HG02885 (cell line): ENCODE results near the gene SYNGR1.
"Not testable (repeated sequence)": the region's sequence is repeated elsewhere in the genome, so short reads cannot be mapped to it uniquely, and the experiment has no call there.

Experiments used
- ATAC-seq: cut with Tn5 transposase; IDR thresholded peaks from one replicate; pipeline ENCODE4 v1.9.1; 2021; ENCODE audit warnings: mild to moderate bottlenecking; ENCODE audit not compliant: unreplicated experiment, poor library complexity

SYNGR1 gene

DNA sequence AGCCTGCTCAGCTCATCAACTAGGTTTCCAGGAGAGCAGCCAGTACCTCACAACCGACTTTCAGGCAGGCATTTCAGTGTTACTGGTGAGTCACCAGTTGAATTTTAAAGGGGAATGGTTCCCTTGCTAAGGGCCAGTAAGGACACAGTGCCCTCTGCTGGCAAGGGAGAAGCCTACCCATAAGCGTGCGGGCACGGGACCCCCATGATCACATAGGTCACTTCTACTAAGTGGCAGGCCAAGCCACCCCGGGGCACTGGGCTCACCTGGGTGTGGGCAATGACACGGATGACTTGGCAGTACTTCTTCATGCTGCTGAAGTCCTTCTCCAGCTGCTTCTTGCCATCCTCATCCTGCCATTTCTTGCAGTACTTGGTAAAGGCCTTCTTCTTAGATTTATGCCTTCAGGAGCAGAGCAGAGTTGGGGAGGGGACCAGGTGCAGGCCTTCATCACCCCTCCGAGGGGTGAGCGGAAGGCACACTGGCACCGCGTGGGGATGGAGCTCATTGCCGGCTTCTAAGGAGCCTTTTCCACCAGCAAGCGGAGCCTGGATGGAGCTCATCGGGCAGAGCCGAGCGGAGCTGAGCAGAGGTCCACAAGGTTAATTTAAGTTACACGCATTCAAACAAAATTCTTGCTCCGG is 33.2 kb upstream of the SYNGR1 start:
- ATAC-seq = no peak

DNA sequence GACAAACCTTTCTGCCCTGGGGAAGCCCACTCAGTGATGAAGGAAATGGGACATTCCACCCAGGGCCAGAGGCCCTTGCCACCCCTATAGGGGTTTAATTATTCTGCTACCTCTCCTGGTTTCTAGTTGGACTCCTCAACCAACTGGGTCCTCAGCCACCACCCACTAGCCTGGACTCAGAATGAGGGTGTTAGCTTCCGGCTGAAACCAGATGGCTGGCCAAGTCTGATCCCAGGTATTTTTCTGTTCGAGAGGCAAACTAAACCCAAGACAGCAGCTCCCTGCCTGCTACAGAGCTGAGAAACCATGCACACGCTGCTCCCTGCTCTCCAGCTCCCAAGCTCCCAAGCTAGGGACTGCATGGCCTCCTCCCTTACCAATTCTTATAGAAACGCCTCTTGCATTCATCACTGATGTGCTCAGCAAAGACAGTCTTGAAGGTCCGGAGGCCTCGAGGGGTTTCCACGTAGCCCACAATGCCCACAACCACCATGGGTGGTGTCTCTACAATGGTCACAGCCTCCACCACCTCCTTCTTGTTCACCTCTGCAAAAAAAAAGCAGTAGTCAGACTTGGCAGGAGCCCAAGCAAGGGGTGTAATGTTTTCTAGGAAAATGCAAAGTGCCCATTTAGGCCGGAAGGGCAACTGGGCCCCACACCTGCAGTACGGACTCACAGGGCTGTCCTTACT is 32.6 kb upstream of the SYNGR1 start:
- no peak for ATAC-seq

DNA sequence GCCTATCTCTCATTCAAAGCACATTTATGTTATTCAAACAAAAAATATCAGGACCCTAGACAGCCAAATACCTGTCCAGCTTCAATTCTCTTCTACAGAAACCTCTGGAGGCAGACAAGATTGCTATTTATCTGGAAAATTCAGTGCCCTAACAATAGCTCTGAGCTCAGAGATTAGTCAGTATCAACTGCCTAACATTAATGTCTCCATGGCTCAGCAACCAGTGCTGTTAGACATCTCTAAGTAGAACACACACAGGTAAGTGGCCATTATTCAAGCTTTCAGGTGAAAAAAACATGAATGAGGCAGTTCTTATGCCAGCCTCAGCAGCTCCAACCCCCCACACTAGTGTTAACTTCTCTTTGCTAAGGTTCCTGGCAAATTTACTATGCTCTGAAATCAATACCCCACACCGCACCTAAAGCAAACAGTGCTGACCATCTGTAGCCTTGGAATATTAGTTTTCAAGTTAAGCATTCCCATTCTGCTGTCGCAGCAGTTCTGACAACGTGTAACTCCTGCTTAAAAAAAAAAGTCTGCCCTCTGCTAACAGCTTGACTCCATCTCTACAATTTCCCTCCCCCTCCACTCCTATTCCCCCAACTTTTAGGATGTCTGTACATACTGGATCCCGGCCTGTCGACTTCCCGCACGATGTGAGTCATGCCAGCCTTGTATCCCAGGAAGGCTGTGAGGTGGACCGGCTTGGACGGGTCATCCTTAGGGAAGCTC is 31.9 kb upstream of the SYNGR1 start:
- ATAC-seq = no peak

DNA sequence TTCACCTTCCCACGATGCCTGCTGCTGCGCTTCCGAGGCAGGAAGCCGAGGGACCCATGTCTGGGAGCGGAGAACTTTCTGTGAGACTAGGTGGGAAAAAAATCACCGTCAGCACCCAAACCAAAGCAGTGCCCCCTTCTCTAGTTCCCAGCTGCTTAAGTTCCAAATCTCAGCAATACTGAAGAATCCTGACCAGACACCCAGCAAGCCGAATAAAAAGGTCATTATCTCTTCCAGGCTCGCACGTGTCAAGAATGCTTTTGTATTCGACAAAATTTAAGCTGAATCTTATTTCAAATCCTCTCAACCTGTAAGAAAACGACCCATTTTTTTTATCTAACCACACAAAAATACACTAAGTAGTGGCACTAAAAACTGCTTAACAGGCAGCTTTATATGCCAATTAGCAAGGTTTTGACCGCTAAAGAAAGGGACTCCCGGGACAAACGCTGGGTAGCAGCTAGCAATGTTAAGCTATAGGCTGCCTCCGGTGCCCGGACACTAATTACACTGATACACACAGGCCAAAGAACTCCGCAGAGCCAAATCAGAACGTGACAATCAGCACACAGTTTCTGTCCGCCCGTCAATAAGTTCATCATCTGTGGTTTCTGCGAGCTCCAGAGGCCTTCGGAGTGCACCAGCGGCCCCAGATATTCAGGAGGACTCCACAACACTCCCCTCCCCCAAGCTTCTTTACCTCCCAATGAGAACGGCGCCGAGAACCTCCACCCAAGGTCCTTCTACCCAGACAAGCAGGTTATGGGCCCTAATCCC is 31.1 kb upstream of the SYNGR1 start:
- ATAC-seq = no peak

DNA sequence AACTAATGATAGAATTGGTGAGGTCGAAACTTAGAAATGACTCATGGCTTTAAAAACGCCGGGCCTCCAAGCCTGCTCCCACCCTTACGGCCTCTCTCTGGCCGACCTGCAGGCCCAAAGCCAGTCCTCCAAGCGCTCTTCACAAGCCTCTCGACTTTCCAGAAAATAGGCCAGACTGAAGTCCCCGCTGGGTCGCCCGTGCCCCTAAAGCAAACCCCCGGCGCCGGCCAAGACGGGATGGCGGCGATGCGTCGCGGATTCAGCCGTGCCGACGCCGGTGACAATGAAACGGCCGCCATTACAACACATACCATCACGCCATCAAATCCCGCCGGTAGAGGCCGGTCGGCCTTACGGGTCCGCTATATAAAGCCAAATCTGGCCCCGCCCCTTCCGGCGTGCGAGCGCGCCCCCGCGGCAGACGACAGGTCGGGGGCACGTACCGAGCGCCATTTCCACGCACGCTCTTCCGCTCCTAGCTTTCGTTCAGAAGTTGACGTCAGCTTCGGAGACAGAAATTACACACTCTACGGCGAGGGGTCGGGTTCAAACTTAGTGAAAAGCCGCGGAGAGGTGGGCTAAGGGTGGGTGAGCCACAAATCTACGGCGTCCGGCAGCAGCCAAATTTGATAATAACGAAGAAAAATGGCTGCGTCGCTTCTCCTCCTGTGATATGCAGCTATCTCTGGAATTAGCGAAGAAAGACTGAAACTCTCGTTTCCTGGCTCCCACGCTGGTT is 30.3 kb upstream of the SYNGR1 start, which contains the start of gene RPL3:
TSS of gene RPL3 (minus strand) at position 340 of the 739 bp plus-strand sequence. CDS start at position 314, 26 bp downstream.
- peak; percentile 86 for ATAC-seq

DNA sequence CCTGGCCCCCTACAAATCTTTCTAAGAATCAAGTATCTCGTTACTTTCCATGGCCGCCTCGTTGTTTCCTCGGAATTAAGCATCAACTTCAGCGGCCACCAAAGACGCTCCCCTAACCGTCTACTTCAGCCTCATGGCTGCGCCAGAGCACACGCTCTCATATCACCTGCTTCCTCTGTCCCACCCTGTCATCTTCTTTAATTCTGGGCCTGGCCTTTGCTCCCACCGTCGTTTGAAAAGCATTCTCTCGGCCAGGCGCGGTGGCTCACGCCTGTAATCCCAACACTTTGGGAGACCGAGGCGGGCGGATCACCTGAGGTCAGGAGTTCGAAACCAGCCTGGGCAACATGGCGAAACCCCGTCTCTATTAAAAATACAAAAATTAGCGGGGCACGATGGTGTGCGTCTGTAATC is 29.2 kb upstream of the SYNGR1 start:
- ATAC-seq = not testable (repeated sequence)

DNA sequence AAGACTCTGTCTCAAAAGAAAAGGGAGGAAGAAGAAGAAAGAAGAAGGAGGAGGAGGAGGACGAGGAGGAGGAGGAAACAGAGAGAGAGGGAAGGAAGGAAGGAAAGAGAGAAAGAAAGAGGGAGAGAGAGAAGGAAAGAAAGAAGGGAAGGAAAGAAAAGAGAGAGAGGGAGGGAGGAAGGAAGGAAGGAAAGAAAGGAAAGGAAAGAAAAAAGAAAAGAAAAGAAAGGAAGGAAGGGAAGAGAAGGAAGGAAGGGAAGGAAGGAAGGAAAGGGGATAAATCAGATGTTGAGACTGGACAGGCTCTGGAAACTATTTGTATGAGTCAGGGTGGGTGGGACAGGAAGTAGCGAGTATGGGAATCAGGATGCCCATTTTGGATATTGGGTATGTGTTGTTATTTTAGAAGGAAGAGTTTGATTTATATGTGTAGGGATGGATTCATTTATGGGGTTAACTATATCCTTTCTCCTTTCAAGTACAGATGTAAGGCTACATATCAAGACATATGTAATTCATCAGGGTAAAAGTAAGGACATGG is 24.3 kb upstream of the SYNGR1 start:
- ATAC-seq = no peak

DNA sequence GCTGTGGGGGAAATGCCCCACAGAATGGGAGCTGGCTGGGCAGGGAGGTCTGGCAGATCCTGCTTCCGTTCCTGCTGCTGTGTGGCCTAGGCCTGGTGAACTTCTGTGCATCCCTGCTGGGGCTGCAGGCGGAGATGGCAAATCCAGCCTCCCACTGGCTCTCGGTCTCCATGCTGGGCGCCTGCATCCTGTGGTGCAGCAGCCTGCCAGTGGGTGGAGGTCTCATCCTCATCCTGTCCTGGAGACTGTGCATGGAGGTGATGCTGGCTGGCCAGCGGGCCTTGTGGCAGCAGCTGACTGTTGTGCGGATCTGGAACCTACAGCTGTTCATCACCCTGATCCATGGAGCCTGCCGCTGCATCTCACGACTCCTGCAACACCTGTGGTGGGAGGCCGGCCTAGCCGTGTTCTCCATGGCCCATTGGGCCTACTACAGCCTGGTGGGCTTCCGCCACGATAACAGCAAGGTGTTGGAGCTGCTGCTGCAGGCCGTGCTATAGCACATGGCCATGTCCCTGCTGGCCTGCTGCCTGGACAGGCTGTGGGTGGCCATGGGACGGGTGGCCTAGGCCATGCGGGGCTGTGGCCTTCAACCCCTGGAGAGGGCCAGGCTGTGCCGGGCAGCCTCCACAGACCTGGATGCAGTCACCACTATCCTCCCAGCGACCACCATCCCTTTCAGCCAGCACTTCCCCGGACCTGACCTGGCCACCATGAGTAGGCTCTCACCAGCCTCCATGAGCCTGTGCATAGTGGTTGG is 21.6 kb upstream of the SYNGR1 start:
- ATAC-seq = no peak

DNA sequence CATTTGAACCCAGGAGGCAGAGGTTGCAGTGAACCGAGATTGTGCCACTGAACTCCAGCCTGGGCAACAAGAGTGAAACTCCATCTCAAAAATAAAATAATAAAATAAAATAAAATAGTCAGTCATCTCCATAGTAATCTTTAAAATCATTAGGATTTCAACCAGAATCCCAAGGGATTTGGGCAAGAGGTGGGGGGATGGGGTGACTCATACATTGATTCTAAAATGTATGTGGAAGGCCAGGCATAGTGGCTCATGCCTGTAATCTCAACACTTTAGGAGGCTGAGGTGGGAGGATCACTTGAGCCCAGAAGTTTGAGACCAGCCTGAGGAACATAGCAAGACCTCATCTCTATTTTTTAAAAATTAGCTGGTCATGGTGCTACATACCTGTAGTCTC is 19.2 kb upstream of the SYNGR1 start:
- not testable (repeated sequence) for ATAC-seq

DNA sequence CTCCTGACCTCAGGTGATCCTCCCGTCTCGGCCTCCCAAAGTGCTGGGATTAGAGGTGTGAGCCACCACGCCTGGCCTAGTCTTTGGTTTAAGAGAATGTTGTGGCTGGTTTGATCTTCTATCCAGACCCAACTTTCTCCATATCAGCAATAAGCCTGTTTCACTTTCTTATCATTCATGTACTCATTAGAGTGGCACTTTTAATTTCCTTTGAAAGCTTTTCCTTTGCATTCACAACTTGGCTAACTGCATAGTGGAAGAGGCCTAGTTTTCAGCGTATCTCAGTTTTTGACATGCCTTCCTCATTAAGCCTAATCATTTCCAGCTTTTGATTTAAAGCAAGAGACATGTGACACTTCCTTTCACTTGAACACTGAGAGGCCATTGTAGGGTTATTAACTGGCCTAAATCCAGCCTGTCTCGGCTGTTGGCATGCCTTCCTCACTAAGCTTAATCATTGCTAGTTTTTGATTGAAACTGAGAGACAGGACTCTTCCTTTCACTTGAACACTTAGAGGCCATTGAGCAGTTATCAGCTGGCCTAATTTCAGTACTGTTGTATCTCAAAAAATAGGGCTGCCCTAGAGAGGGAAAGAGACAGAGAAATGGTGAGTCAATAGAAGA is 17.2 kb upstream of the SYNGR1 start:
- no peak for ATAC-seq

DNA sequence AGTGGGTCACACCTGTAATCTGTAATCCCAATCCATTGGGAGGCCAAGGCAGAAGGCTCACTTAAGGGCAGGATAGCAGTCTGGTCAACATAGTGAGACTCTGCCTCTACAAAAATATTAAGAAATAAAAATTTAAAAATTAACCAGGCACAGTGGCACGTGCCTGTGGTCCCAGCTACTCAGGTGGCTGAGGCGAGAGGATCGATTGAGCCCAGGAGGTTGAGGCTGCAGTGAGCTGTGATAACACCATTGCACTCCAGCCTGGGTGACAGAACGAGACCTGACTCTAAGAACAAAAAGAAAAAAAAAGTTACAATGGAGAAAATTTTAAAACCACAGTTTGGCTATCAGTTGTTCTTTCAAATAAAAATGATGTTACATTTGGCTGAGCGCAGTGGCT is 13.4 kb upstream of the SYNGR1 start:
- no peak for ATAC-seq

DNA sequence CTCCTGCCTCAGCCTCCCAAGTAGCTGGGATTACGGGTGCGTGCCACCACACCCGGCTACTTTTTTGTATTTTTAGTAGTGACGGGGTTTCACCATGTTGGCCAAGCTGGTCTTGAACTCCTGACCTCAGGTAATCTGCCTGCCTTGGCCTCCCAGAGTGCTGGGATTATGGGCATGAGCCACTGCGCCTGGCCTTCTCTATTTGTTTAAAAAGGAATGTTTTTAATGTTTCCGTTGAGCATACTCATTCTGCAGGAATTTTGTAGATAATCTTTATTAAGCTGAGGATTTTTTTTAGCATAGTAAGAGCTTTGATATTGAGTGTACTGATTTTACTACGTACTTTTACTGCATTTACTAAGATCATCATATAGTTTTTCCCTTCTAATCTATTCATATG is 10.0 kb upstream of the SYNGR1 start:
- not testable (repeated sequence) for ATAC-seq

DNA sequence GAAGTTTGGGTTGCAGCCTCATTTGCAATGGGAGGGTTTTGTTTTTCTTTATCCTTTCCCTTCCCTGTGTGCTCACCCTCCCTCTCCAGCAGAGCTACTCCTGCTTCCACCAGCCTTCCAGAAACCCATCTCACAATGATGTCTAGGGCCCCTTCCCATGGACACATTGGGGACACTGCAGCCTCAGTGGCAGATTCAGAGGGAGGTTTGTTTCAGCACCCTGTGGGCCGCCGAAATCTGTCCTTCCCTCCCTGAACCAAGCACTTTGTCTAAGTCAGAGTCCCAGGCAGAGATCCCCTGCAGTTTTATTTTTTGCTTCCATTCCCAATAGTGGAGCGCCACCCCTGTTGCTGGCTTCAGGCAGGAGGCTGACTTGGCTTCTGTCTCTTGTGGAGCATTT is 8.6 kb upstream of the SYNGR1 start:
- no peak for ATAC-seq

DNA sequence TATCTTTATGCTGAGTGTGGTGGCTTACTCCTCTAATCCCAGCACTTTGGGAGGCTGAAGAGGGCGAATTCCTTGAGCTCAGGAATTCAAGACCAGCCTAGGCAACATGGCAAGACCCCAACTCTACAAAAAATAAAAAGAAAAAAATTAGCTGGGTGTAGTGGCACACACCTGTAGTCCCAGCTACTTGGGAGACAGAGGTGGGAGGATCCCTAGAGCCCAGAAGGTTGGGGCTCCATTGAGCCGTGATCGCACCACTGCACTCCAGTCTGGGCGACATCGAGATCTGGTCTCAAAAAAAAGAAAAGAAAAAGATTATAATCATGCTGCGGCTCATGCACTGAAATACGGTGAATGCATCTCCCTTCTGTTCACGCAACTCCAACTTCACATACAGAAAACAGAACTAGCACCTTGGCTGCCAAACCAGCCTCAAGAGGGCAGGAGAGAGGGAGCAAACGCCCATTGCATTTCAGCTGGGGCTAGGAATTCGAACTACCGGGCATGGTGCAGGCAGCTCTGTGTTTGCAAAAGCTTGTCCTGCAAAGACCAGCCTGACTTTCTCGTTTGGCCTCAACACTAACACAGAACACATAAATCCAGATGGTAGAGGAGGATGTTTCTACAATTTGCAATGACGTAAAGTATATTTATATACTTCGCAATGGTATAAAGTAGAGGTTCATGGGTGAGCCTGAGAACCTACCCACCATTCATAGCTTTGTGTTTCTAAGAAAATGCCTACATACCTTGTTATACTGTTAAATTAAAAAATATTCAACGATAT is 6.3 kb upstream of the SYNGR1 start:
- ATAC-seq = no peak

DNA sequence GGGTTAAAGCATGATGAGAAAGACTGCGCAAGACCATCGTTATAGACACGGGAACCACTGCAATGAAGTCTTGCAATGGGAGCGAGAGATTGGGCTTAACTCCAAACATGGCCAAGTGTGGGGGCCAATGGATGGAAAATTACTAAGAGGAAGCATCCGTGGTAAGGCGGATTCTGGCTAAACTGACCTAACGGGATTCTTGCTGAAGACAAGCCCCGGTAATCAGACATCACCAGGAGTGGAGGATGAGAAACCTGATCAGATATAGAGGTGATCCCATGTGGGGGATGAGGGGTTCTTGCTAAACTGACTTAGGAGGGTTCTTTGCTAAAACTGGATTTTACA is 5.8 kb upstream of the SYNGR1 start:
- ATAC-seq = no peak

DNA sequence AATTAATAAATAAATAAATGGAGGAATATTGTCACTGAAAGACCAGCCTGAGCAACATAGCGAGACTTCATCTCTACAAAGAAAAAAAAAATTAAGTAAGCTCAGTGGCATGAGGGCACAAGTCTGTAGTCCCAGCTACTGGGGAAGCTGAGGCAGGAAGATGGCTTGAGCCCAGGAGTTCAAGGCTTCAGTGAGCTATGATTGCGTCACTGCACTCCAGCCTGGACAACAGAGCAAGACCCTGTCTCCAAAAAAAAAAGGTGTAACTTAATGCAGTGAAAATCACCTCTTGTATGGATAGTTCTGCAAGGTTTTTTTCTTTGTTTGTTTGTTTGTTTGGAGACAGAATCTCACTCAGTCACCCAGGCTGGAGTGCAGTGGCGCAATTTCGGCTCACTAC is 4.6 kb upstream of the SYNGR1 start:
- ATAC-seq = no peak

DNA sequence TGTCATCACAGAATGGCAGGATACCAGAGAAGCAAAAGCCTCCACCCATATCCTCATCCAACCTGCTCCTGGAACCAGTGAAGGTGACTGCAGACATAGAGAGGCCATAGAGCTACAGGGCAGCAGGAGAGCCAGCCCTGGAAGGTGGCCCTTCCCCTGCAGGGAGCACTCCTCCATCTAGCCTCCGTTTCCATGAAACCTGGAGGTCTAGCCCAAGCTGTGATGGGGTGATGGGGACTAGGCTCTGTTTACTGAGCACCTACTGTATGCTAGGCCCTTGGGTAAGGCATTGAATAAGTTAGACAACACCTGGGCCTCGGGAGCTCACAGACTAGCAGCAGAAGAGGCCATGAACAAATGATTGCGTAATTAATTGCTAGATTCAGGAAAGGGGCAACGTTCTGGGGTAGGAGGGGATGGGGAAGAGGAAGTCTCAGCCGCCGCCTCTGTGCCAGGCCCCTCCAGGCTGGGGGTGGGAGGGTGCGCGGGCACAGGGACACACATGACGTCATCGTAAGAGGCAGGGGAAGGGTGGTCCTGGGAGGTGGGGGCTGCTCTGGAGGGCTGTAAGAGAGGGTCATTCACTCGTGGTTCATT is 784 bp upstream of the SYNGR1 start:
- ATAC-seq = no peak
